ENCODE data around the gene TRIB2. TPM values are rescaled to one million over a fixed set of nuclear protein-coding genes. Genes with fewer than 3 reads are reported as not detected.

The TRIB2 gene
- total and polyA plus RNA-seq, 8 donors: 4.0 to 66.9 (median 16.1) TPM

DNA sequence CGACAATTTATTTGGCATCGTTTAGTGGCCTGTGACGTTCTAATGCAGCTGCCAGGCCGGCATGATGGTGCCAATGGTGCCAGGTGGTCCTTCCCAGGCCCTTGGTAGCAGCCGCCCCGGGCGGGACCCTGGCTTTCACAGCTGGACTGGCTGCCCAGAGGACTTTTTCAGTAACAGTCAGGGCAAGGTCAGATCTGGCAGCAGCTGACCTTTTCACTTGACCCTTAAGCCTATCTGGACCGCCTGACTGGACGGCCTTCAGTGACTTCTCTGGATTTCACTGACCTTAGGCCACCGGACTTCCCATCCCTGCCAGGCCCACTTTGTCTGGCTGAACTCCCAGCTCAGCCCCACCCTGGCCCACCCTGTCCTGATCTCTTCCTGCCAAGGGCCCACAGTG is 15.9 kb downstream of the TRIB2 start:
- Histone ChIP-seq H3K27ac (peak overlapping the region in 1 of 4 donors; percentile 4), H3K9me3 (no peaks in the 10 kb centered on the region), H3K4me3 (no peak overlapping the region), H3K36me3 (no peaks in the 10 kb centered on the region), H3K27me3 (no peaks in the 10 kb centered on the region), H3K4me1 (peaks cover 3 to 17% (median 5%) of the 10 kb centered on the region in 3 donors)
- no peak for FAIRE-seq
- peak; percentile 60 to 74 (median 72) for ATAC-seq
- 35 to 41% methylated on average over 10 of the region's 10 CpGs for WGBS, 2 donors
- TF ChIP-seq, protein P1, sequence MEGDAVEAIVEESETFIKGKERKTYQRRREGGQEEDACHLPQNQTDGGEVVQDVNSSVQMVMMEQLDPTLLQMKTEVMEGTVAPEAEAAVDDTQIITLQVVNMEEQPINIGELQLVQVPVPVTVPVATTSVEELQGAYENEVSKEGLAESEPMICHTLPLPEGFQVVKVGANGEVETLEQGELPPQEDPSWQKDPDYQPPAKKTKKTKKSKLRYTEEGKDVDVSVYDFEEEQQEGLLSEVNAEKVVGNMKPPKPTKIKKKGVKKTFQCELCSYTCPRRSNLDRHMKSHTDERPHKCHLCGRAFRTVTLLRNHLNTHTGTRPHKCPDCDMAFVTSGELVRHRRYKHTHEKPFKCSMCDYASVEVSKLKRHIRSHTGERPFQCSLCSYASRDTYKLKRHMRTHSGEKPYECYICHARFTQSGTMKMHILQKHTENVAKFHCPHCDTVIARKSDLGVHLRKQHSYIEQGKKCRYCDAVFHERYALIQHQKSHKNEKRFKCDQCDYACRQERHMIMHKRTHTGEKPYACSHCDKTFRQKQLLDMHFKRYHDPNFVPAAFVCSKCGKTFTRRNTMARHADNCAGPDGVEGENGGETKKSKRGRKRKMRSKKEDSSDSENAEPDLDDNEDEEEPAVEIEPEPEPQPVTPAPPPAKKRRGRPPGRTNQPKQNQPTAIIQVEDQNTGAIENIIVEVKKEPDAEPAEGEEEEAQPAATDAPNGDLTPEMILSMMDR (IDR thresholded peaks at IDR 0.05): no peak
- intact Hi-C loops (cut with DNase I): loop anchor here in 1 of 3 donors (10.0 kb wide), 1 partner anchor 202 kb away; no protein-coding TSS in a partner anchor
- peak; percentile 67 to 86 (median 76) for DNase-seq

DNA sequence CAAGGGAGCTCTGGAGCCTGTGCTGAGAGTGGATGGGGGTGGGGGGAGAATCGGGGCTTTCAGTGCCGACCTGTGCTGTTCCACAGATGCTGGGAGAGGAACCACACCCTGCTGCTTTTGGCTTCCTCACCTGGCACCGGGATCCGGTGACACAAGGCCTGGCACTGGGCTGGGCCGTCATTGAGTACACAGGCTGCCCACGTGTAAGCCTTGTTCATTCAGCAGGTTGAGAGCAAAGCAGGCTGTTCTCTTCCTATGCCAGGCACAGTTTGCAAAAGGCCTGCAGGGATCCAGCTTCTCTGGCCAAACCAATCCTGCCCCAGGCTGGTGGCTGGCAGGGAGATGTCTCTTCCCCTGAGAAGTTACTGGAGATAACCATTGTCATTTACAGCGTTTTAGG is 17.1 kb downstream of the TRIB2 start:
- peaks cover 3 to 17% (median 5%) of the 10 kb centered on the region in 3 donors for H3K4me1 ChIP-seq
- no peak overlapping the region for H3K4me3 ChIP-seq
- WGBS, 2 donors: 38 to 42% methylated on average over 7 of the region's 7 CpGs
- DNase-seq (peak; percentile 57 to 89 (median 79)), FAIRE-seq (no peak), ATAC-seq (peak; percentile 82 to 95 (median 90))
- TF ChIP-seq, protein P1 (IDR thresholded peaks at IDR 0.05): no peak
- no peak overlapping the region for H3K27ac ChIP-seq
- H3K27me3 ChIP-seq: no peaks in the 10 kb centered on the region
- H3K36me3 ChIP-seq: no peaks in the 10 kb centered on the region
- H3K9me3 ChIP-seq: no peaks in the 10 kb centered on the region
- intact Hi-C loops (cut with DNase I): loop anchor here in 1 of 3 donors (10.0 kb wide), 1 partner anchor 201 kb away; no protein-coding TSS in a partner anchor

DNA sequence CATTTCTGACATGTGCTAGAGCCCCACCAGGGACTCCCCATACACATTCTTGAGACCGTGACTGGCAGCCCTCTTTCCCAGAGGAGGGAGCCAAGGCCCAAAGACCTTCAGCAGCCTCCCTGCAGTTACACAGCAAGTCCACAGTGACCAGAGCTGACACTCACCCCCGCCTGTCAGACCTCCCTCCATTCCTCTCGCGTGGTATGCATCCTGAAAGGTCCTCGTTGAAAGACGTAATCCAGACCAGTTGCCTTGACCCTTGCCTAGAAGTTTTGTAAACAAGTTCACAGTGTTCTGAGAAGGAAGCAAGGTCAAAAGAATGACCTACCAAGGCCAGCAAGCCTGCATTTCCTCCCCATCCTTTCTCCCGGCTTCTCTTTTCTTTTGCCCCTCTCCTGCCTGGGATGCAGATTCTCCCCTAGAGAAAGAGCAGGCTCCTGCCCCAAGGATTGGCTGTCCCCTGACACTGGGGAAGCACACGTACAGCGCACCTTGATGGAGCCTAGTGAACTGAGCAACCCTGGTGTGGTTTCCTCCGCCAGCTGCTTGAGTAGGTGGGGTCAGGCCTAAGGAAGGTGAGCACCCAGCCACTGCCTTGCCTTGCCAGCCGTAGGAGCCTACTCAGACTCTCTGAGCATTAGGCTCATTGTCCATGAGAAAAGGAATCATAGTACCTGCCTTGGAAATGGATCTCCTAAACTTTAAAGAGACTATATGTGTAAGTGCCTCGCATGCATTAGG is 18.3 kb downstream of the TRIB2 start:
- Histone ChIP-seq H3K4me1 (peaks cover 3 to 17% (median 5%) of the 10 kb centered on the region in 3 donors), H3K9me3 (no peaks in the 10 kb centered on the region), H3K27ac (no peak overlapping the region), H3K36me3 (no peaks in the 10 kb centered on the region), H3K4me3 (no peak overlapping the region), H3K27me3 (no peaks in the 10 kb centered on the region)
- ATAC-seq (no peak), FAIRE-seq (no peak), DNase-seq (no peak)
- 88 to 91% methylated on average over 12 of the region's 12 CpGs for WGBS, 2 donors
- TF ChIP-seq, protein P1 (IDR thresholded peaks at IDR 0.05): no peak
- intact Hi-C loops (cut with DNase I): loop anchor here in 1 of 3 donors (10.0 kb wide), 1 partner anchor 200 kb away; no protein-coding TSS in a partner anchor

DNA sequence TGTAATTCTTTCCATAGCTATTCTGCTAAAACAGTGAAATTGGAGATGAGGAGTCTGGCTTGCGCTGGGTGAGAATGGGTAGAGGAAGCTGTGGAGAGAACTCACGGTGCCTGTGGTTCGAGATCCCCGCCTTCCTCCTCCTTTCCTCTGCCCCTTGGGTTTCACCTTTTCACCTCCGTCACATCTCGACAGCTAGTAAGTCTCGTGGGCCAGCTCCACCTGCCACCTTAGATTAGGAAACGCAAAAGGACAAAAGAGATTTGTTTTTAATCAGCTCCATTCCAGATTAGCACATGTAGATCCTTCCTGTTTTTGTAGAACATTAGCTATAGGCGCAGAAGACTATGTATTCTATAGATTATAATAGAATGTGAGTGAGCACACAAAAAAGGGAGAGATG is 20.6 kb downstream of the TRIB2 start:
- DNase-seq (no peak), ATAC-seq (no peak), FAIRE-seq (no peak)
- H3K4me1 ChIP-seq: peaks cover 3 to 9% (median 5%) of the 10 kb centered on the region in 3 donors
- no peaks in the 10 kb centered on the region for H3K9me3 ChIP-seq
- WGBS, 2 donors: 84 to 85% methylated on average over 9 of the region's 9 CpGs
- intact Hi-C loops (cut with DNase I): loop anchor here in 1 of 3 donors (10.0 kb wide), 1 partner anchor 198 kb away; no protein-coding TSS in a partner anchor
- no peaks in the 10 kb centered on the region for H3K27me3 ChIP-seq
- TF ChIP-seq, protein P1 (IDR thresholded peaks at IDR 0.05): no peak
- no peak overlapping the region for H3K27ac ChIP-seq
- H3K4me3 ChIP-seq: no peak overlapping the region
- peaks cover 0 to 2% (median 0%) of the 10 kb centered on the region in 3 donors for H3K36me3 ChIP-seq

All from pancreas (tissue), 10 donors.